OCI-LY1 (cell line): ENCODE measurements around the gene HOXB4.

Source experiments
- H2AFZ ChIP-seq: fragments of 200-600 bp; sonication (generic), shearing (Covaris generic); 2 replicates; pipeline ENCODE4 v1.6.0; 2014; ENCODE audit warnings: antibody characterized with exemption, mild to moderate bottlenecking, low read length
- H3F3A ChIP-seq: fragments of 200-600 bp; sonication (generic), shearing (Covaris generic); 2 replicates; pipeline ENCODE4 v1.6.0; 2014; ENCODE audit warnings: mild to moderate bottlenecking, antibody characterized with exemption, low read length, moderate library complexity; ENCODE audit not compliant: insufficient read depth
- H3K27ac ChIP-seq: fragments of 200-600 bp; sonication (generic); 2 replicates; pipeline ENCODE4 v1.5.1; 2014; ENCODE audit warnings: low read length, mixed run types, mild to moderate bottlenecking, low read depth; ENCODE audit not compliant: poor library complexity, severe bottlenecking
- H3K27me3 ChIP-seq: fragments of 200-600 bp; sonication (generic); 2 replicates; pipeline ENCODE4 v1.6.0; 2014; ENCODE audit warnings: antibody characterized with exemption, mild to moderate bottlenecking, low read length, moderate library complexity; ENCODE audit not compliant: insufficient read depth
- H3K36me3 ChIP-seq: fragments of 200-600 bp; sonication (generic); 2 replicates; pipeline ENCODE4 v1.6.1; 2014; ENCODE audit warnings: mild to moderate bottlenecking, antibody characterized with exemption, low read length, moderate library complexity, mixed read lengths; ENCODE audit not compliant: insufficient read depth
- H3K4me1 ChIP-seq: fragments of 200-600 bp; sonication (generic); 2 replicates; pipeline ENCODE4 v1.5.1; 2014; ENCODE audit warnings: mild to moderate bottlenecking, low read length, moderate library complexity; ENCODE audit not compliant: insufficient read depth, severe bottlenecking
- H3K4me2 ChIP-seq: fragments of 200-600 bp; sonication (generic), shearing (Covaris generic); 2 replicates; pipeline ENCODE4 v1.6.1; 2014; ENCODE audit warnings: low read length
- H3K4me3 ChIP-seq: fragments of 200-600 bp; sonication (generic); 2 replicates; pipeline ENCODE4 v1.5.1; 2014; ENCODE audit warnings: low read length, low read depth, mild to moderate bottlenecking, mixed read lengths; ENCODE audit not compliant: poor library complexity, severe bottlenecking
- H3K79me2 ChIP-seq: fragments of 200-600 bp; shearing (Covaris generic); 2 replicates; pipeline ENCODE4 v1.6.1; 2016; ENCODE audit warnings: mixed run types, low read length, mixed read lengths; ENCODE audit not compliant: insufficient read depth
- H3K9ac ChIP-seq: fragments of 200-600 bp; sonication (generic), shearing (Covaris generic); 2 replicates; pipeline ENCODE4 v1.6.1; 2014; ENCODE audit warnings: mild to moderate bottlenecking, low read length, mixed read lengths
- H3K9me2 ChIP-seq: fragments of 200-600 bp; sonication (generic), shearing (Covaris generic); 2 replicates; pipeline ENCODE4 v1.6.1; 2014; ENCODE audit warnings: low read depth, mild to moderate bottlenecking, low read length, mixed read lengths
- H3K9me3 ChIP-seq: fragments of 200-600 bp; shearing (Covaris generic); 2 replicates; pipeline ENCODE4 v1.6.1; 2014; ENCODE audit warnings: low read length, mixed read lengths
- H4K20me1 ChIP-seq: fragments of 200-600 bp; sonication (generic), shearing (Covaris generic); 2 replicates; pipeline ENCODE4 v1.6.0; 2016; ENCODE audit warnings: mild to moderate bottlenecking, low read length; ENCODE audit not compliant: insufficient read depth
- CTCF ChIP-seq: fragments of 200-600 bp; sonication (generic), shearing (Covaris generic); IDR thresholded peaks from 2 replicates; pipeline ENCODE4 v1.5.1; 2017; ENCODE audit warnings: mild to moderate bottlenecking, antibody characterized with exemption, low read length, moderate library complexity, mixed read lengths
- EZH2 ChIP-seq: fragments of 200-600 bp; sonication (generic), shearing (Covaris generic); IDR thresholded peaks from 2 replicates; pipeline ENCODE4 v1.8.0; 2017; ENCODE audit warnings: borderline replicate concordance, mixed run types, mild to moderate bottlenecking, antibody characterized with exemption, low read length, moderate library complexity, mixed read lengths

The HOXB4 gene

GRCh38 chr17:48532261-48532660, 45.9 kb downstream of the HOXB4 start:
- Histone ChIP-seq H3F3A (no peaks in the 10 kb centered on the region), H3K4me2 (no peak overlapping the region), H4K20me1 (no peaks in the 10 kb centered on the region), H3K4me3 (no peak overlapping the region), H3K9me3 (no peaks in the 10 kb centered on the region), H3K36me3 (no peaks in the 10 kb centered on the region), H3K27me3 (no peaks in the 10 kb centered on the region), H3K9me2 (no peaks in the 10 kb centered on the region), H2AFZ (no peak overlapping the region), H3K4me1 (no peaks in the 10 kb centered on the region), H3K9ac (no peak overlapping the region), H3K79me2 (no peaks in the 10 kb centered on the region), H3K27ac (no peak overlapping the region)
- no peak for TF ChIP-seq CTCF
- TF ChIP-seq EZH2 = no peak

- H3K27me3 ChIP-seq = no peaks in the 10 kb centered on the region
- no peak within 1 kb of the TSS for H3K9ac ChIP-seq
- H3K4me3 ChIP-seq = no peak within 1 kb of the TSS
Observed at GRCh38 chr17:48530887-48531272, 47.3 kb downstream of the HOXB4 start, which contains the start of gene HOXB1. TSS of gene HOXB1 (minus strand) at chr17:48531011. CDS start at chr17:48530904, 107 bp downstream.

GRCh38 chr17:48530208-48530886, 47.8 kb downstream of the HOXB4 start:
- Histone ChIP-seq H3F3A (no peaks in the 10 kb centered on the region), H3K27ac (no peak overlapping the region), H3K4me2 (no peak overlapping the region), H3K36me3 (no peaks in the 10 kb centered on the region), H3K4me3 (no peak overlapping the region), H3K9me2 (no peaks in the 10 kb centered on the region), H3K9ac (no peak overlapping the region), H3K79me2 (no peaks in the 10 kb centered on the region), H2AFZ (no peak overlapping the region), H3K9me3 (no peaks in the 10 kb centered on the region), H3K4me1 (no peaks in the 10 kb centered on the region), H3K27me3 (no peaks in the 10 kb centered on the region), H4K20me1 (no peaks in the 10 kb centered on the region)
- TF ChIP-seq EZH2 = no peak
- no peak for TF ChIP-seq CTCF

More at GRCh38 chr17:48530887-48531272, 47.3 kb downstream of the HOXB4 start, which contains the start of gene HOXB1:
- no peak within 1 kb of the TSS for H2AFZ ChIP-seq
- H3K4me1 ChIP-seq = no peaks in the 10 kb centered on the region
- H3K4me2 ChIP-seq = no peak within 1 kb of the TSS
- no peaks in the 10 kb centered on the region for H3K9me2 ChIP-seq
- no peaks in the 10 kb centered on the region for H3K79me2 ChIP-seq
- no peaks in the 10 kb centered on the region for H4K20me1 ChIP-seq
- H3K9me3 ChIP-seq = no peaks in the 10 kb centered on the region
- TF ChIP-seq EZH2 = no peak
- no peak for TF ChIP-seq CTCF
- H3K27ac ChIP-seq = no peak within 1 kb of the TSS
- H3K36me3 ChIP-seq = no peaks in the 10 kb centered on the region
- H3F3A ChIP-seq = no peaks in the 10 kb centered on the region
